ENCODE results near the gene SORBS2.
A peak's percentile ranks its signal among the peaks of the same experiment; 100 is the strongest.
"Not testable (repeated sequence)": the region's sequence is repeated elsewhere in the genome, so short reads cannot be mapped to it uniquely, and the experiment has no call there.

SORBS2 gene

GRCh38 chr4:185567381-185568376 lies 244.3 kb downstream of the SORBS2 start:
- DNase-seq (ENCODE audit: extremely low read depth in 1 of 2, low read depth in 1 of 2), result no peak

- no peak for DNase-seq (ENCODE audit: extremely low read depth in 1 of 2, low read depth in 1 of 2)
Measured at GRCh38 chr4:185566972-185567371, 245.0 kb downstream of the SORBS2 start.

- peak in 1 of 2 donors; percentile 15 for DNase-seq (ENCODE audit: extremely low read depth in 1 of 2, low read depth in 1 of 2)
Measured at GRCh38 chr4:185566425-185566824, 245.6 kb downstream of the SORBS2 start.

GRCh38 chr4:185565696-185566095 lies 246.3 kb downstream of the SORBS2 start:
- no peak for DNase-seq (ENCODE audit: extremely low read depth in 1 of 2, low read depth in 1 of 2)

GRCh38 chr4:185564349-185564748 lies 247.6 kb downstream of the SORBS2 start:
- DNase-seq (ENCODE audit: extremely low read depth in 1 of 2, low read depth in 1 of 2), result no peak

- DNase-seq (ENCODE audit: extremely low read depth in 1 of 2, low read depth in 1 of 2), result no peak
Measured at GRCh38 chr4:185562531-185562930, 249.5 kb downstream of the SORBS2 start.

- no peak for DNase-seq (ENCODE audit: extremely low read depth in 1 of 2, low read depth in 1 of 2)
Measured at GRCh38 chr4:185560316-185560715, 251.7 kb downstream of the SORBS2 start.

GRCh38 chr4:185559915-185560281 lies 252.1 kb downstream of the SORBS2 start:
- DNase-seq (ENCODE audit: extremely low read depth in 1 of 2, low read depth in 1 of 2), result no peak

GRCh38 chr4:185559251-185559914 lies 252.6 kb downstream of the SORBS2 start:
- not testable (repeated sequence) for DNase-seq (ENCODE audit: extremely low read depth in 1 of 2, low read depth in 1 of 2)

GRCh38 chr4:185554365-185555126 lies 257.4 kb downstream of the SORBS2 start:
- no peak for DNase-seq (ENCODE audit: extremely low read depth in 1 of 2, low read depth in 1 of 2)

GRCh38 chr4:185552254-185552653 lies 259.7 kb downstream of the SORBS2 start:
- no peak for DNase-seq (ENCODE audit: extremely low read depth in 1 of 2, low read depth in 1 of 2)

GRCh38 chr4:185550933-185551332 lies 261.1 kb downstream of the SORBS2 start:
- no peak for DNase-seq (ENCODE audit: extremely low read depth in 1 of 2, low read depth in 1 of 2)

- DNase-seq (ENCODE audit: extremely low read depth in 1 of 2, low read depth in 1 of 2), result no peak
Measured at GRCh38 chr4:185549095-185549639, 262.8 kb downstream of the SORBS2 start.

GRCh38 chr4:185548587-185548986 lies 263.4 kb downstream of the SORBS2 start:
- DNase-seq (ENCODE audit: extremely low read depth in 1 of 2, low read depth in 1 of 2), result no peak

GRCh38 chr4:185546335-185546734 lies 265.7 kb downstream of the SORBS2 start:
- DNase-seq (ENCODE audit: extremely low read depth in 1 of 2, low read depth in 1 of 2), result no peak

- DNase-seq (ENCODE audit: extremely low read depth in 1 of 2, low read depth in 1 of 2), result no peak
Measured at GRCh38 chr4:185542626-185543315, 269.2 kb downstream of the SORBS2 start.

- no peak for DNase-seq (ENCODE audit: extremely low read depth in 1 of 2, low read depth in 1 of 2)
Measured at GRCh38 chr4:185541251-185541727, 270.7 kb downstream of the SORBS2 start.

GRCh38 chr4:185540487-185541120 lies 271.4 kb downstream of the SORBS2 start:
- DNase-seq (ENCODE audit: extremely low read depth in 1 of 2, low read depth in 1 of 2), result no peak

- no peak for DNase-seq (ENCODE audit: extremely low read depth in 1 of 2, low read depth in 1 of 2)
Measured at GRCh38 chr4:185540040-185540439, 272.0 kb downstream of the SORBS2 start.

- no peak for DNase-seq (ENCODE audit: extremely low read depth in 1 of 2, low read depth in 1 of 2)
Measured at GRCh38 chr4:185538806-185539205, 273.2 kb downstream of the SORBS2 start.

Data from stimulated activated CD8-positive, alpha-beta memory T cell treated with anti-CD3 and anti-CD28 coated beads, Interleukin-7, amount 100 ng/mL, for 48 hours (primary cell).